Lower leg skin (tissue), 4 donors: ENCODE data around the gene ARSB. TPM values are rescaled to one million over a fixed set of nuclear protein-coding genes. Genes with fewer than 3 reads are reported as not detected.

Source experiments
- DNase-seq, 2 donors: peaks; one replicate each; pipeline ENCODE4 v3.0.0-alpha.2; 2019; ENCODE audit warnings: low spot score in 2 of 2
- H3K4me3 ChIP-seq: fragments of 200-600 bp; sonication (generic); 2 replicates; pipeline ENCODE4 v1.5.1; 2017; ENCODE audit warnings: mild to moderate bottlenecking, low read depth; ENCODE audit not compliant: poor library complexity, severe bottlenecking
- POLR2A ChIP-seq, 2 donors: fragments of 450-650 bp; IDR thresholded peaks; one replicate each; pipeline ENCODE4 v1.6.1; 2016 to 2017; ENCODE audit warnings: antibody characterized with exemption in 2 of 2, mild to moderate bottlenecking in 1 of 2, moderate library complexity in 1 of 2
- WGBS, 2 donors: methylation state at CpG; one replicate each; pipeline ENCODE4 v1.1.5; 2018; 5-methylcytosine and 5-hydroxymethylcytosine counted together
- intact Hi-C: fragments of 100-400 bp; cut with DNase I; formaldehyde crosslinking; loops from one replicate; pipeline ENCODE4 v1.15.0; 2023; ENCODE audit warnings: low total_unique reads
- total RNA-seq, 4 donors: library from RNA; depleted of rRNA; stranded (reverse); fragments of >200 nt; gene quantifications; one replicate each; pipeline ENCODE4 v1.1.0, GENCODE V29; 2016
- TF ChIP-seq, protein P1 (sequence below), 3 donors: fragments of 450-650 bp; IDR thresholded peaks; one replicate each; pipeline ENCODE4 v1.5.1; 2016; ENCODE audit warnings: antibody characterized with exemption in 3 of 3, mild to moderate bottlenecking in 3 of 3, moderate library complexity in 2 of 3

ARSB gene
- total RNA-seq, 4 donors from 2014 or later, result 2.0 to 5.5 (median 2.4) TPM

DNA sequence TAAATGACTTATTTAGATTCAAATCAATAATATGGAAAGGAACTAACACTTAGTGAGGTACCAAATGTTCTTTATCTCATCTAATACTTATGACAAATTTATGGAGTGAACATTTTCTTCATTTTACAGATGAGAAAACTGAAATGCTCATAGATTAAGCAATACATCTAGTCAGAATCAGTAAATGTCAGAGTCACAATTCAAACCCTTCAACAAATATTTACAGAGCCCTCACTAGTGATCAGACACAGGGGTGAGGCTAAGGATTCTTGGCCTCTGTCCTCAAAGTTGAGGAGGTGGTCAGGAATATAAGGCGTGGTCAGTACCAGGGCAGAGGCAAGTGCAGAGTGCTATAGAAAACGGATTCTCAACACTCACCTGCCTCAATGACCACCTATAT is 29.5 kb upstream of the ARSB start:
- TF ChIP-seq, protein P1, sequence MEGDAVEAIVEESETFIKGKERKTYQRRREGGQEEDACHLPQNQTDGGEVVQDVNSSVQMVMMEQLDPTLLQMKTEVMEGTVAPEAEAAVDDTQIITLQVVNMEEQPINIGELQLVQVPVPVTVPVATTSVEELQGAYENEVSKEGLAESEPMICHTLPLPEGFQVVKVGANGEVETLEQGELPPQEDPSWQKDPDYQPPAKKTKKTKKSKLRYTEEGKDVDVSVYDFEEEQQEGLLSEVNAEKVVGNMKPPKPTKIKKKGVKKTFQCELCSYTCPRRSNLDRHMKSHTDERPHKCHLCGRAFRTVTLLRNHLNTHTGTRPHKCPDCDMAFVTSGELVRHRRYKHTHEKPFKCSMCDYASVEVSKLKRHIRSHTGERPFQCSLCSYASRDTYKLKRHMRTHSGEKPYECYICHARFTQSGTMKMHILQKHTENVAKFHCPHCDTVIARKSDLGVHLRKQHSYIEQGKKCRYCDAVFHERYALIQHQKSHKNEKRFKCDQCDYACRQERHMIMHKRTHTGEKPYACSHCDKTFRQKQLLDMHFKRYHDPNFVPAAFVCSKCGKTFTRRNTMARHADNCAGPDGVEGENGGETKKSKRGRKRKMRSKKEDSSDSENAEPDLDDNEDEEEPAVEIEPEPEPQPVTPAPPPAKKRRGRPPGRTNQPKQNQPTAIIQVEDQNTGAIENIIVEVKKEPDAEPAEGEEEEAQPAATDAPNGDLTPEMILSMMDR (IDR thresholded peaks at IDR 0.05), result no peak
- TF ChIP-seq POLR2A (IDR thresholded peaks at IDR 0.05), result no peak
- H3K4me3 ChIP-seq, result no peak overlapping the region
- no peak for DNase-seq
- WGBS, 2 donors, result 86 to 87% methylated on average over 2 of the region's 2 CpGs
- intact Hi-C loops, result no loop called here

DNA sequence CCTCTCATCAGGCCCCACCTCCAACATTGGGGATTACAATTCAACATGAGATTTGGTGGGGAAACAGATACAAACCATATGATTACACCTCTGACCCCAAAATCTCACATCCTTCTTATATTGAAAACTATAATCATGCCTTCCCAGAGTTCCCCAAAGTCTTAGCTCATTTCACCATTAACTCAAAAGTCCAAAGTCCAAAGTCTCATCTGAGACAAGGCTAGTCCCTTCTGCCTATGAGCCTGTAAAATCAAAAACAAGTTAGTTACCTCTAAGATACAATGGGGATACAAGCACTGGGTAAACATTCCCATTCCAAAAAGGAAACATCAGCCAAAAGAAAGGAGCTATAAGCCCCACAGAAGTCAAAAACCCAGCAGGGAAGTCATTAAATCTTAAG is 26.8 kb upstream of the ARSB start:
- intact Hi-C loops, result no loop called here
- H3K4me3 ChIP-seq, result no peak overlapping the region
- no peak for DNase-seq
- no peak for TF ChIP-seq POLR2A (IDR thresholded peaks at IDR 0.05)
- TF ChIP-seq, protein P1 (IDR thresholded peaks at IDR 0.05), result no peak

DNA sequence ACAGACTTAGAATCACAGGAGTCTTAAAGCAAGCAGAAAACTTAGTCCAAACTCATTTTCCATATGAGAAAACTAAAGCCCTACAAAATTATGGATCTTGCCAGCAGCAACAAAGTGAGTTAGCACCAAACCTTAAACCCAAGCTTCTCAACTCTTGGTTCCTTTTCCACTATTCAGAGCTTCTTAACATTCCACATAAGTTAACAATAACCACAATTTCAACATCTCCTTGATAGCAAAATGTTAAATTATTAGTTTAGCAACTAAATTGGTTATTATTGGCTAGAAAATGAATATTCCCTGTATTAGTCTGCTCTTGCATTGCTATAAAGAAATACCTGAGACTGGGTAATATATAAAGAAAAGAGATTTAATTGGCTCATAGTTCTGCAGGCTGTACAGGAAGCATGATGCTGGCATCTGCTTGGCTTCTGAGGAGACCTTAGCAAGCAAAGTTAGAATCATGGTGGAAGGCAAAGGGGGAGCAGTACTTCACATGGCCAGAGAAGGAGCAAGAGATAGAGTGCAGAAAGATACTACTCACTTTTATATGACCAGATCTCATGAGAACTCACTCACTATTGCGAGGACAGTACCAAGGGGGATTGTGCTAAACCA is 26.2 kb upstream of the ARSB start:
- TF ChIP-seq, protein P1 (IDR thresholded peaks at IDR 0.05), result no peak
- no peak for TF ChIP-seq POLR2A (IDR thresholded peaks at IDR 0.05)
- intact Hi-C loops, result no loop called here
- DNase-seq, result no peak
- 94 to 95% methylated on average over 1 of the region's 1 CpG for WGBS, 2 donors
- no peak overlapping the region for H3K4me3 ChIP-seq

DNA sequence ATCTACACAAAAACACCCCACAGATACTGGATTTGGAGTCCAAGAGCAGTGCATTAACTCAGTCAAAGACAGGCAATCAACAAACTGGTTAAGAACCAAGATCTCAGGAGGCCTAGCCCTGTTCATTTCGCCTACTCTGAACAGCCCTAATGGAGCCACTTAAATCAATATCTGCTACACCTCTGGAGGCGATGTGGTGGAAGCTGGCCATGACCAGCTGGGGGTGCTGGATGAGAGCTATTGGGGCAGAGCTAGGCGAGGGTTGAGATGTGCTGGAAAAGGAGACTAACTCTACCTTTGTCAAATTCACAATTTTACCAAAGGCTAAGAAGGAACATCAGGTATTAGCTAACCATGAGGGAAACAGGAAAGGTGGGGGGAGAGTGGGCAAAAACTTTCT is 23.3 kb upstream of the ARSB start:
- intact Hi-C loops, result no loop called here
- DNase-seq, result no peak
- TF ChIP-seq POLR2A (IDR thresholded peaks at IDR 0.05), result no peak
- TF ChIP-seq, protein P1 (IDR thresholded peaks at IDR 0.05), result no peak
- WGBS, 2 donors, result 71 to 89% methylated on average over 3 of the region's 3 CpGs
- H3K4me3 ChIP-seq, result no peak overlapping the region

DNA sequence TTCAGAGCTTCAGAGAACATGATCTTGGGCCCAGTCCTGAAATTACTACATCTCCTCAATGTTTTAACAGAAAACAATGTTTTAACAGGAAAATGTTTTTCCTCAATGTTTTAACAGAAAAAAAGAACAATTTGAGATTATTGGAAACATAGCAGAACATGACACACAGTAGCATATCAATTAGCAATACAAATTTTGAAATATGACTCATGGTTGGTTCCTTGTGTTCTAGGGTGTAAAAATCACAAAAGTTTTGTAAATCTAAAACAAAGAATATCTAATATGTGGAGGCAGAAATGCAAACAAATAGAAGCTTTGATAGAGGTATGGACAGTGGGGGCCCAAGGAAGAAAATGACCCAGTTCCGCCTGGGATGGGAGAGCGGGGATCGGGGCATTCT is 22.8 kb upstream of the ARSB start:
- DNase-seq, result no peak
- TF ChIP-seq, protein P1 (IDR thresholded peaks at IDR 0.05), result no peak
- no peak for TF ChIP-seq POLR2A (IDR thresholded peaks at IDR 0.05)
- intact Hi-C loops, result no loop called here
- no peak overlapping the region for H3K4me3 ChIP-seq
- 80 to 99% methylated on average over 3 of the region's 3 CpGs for WGBS, 2 donors
